IPS-15b (cell line): ENCODE data around the gene OR52E4.

Experiments
- H3K27me3 ChIP-seq: one replicate; pipeline ENCODE4 v1.6.1; 2013; ENCODE audit warnings: low read length; ENCODE audit not compliant: control insufficient read depth, insufficient read depth
- H3K36me3 ChIP-seq: one replicate; pipeline ENCODE4 v1.6.1; 2013; ENCODE audit warnings: low read length; ENCODE audit not compliant: control insufficient read depth, insufficient read depth
- H3K4me1 ChIP-seq: one replicate; pipeline ENCODE4 v1.6.1; 2013; ENCODE audit warnings: mild to moderate bottlenecking, low read length; ENCODE audit not compliant: control insufficient read depth, insufficient read depth
- H3K4me3 ChIP-seq: one replicate; pipeline ENCODE4 v1.5.1; 2013; ENCODE audit warnings: low read depth, low read length
- H3K9ac ChIP-seq: one replicate; pipeline ENCODE4 v1.6.1; 2013; ENCODE audit warnings: low read depth, mild to moderate bottlenecking, low read length
- H3K9me3 ChIP-seq: one replicate; pipeline ENCODE4 v1.6.1; 2013; ENCODE audit warnings: mild to moderate bottlenecking, low read length; ENCODE audit not compliant: control insufficient read depth, insufficient read depth

Gene OR52E4

GRCh38 chr11:5930614-5931013 is 50.2 kb downstream of the OR52E4 start:
- Histone ChIP-seq H3K4me3 (no peak overlapping the region), H3K36me3 (no peaks in the 10 kb centered on the region), H3K9ac (no peak overlapping the region), H3K9me3 (peaks cover 6% of the 10 kb centered on the region), H3K4me1 (no peaks in the 10 kb centered on the region), H3K27me3 (no peaks in the 10 kb centered on the region)

GRCh38 chr11:5931061-5931460 is 50.6 kb downstream of the OR52E4 start:
- Histone ChIP-seq H3K4me1 (no peaks in the 10 kb centered on the region), H3K9me3 (peaks cover 6% of the 10 kb centered on the region), H3K27me3 (no peaks in the 10 kb centered on the region), H3K36me3 (no peaks in the 10 kb centered on the region), H3K4me3 (no peak overlapping the region), H3K9ac (no peak overlapping the region)

- H3K4me3 ChIP-seq, result no peak overlapping the region
- peaks cover 6% of the 10 kb centered on the region for H3K9me3 ChIP-seq
- H3K36me3 ChIP-seq, result no peaks in the 10 kb centered on the region
- H3K27me3 ChIP-seq, result no peaks in the 10 kb centered on the region
- no peak overlapping the region for H3K9ac ChIP-seq
- H3K4me1 ChIP-seq, result no peaks in the 10 kb centered on the region
Measured at GRCh38 chr11:5932671-5933070, 52.2 kb downstream of the OR52E4 start.

GRCh38 chr11:5933116-5933515 is 52.7 kb downstream of the OR52E4 start:
- H3K9me3 ChIP-seq, result peaks cover 2% of the 10 kb centered on the region
- H3K4me3 ChIP-seq, result no peak overlapping the region
- no peaks in the 10 kb centered on the region for H3K4me1 ChIP-seq
- no peaks in the 10 kb centered on the region for H3K36me3 ChIP-seq
- no peak overlapping the region for H3K9ac ChIP-seq
- H3K27me3 ChIP-seq, result no peaks in the 10 kb centered on the region
